ENCODE data around the gene LKAAEAR1. TPM values are rescaled to one million over a fixed set of nuclear protein-coding genes. Genes with fewer than 3 reads are reported as not detected.

Gene LKAAEAR1
- total RNA-seq, 1 experiment from 2014 or later, result 1.7 TPM

GRCh38 chr20:64053841-64054661 lies 30.1 kb downstream of the LKAAEAR1 start:
- TF ChIP-seq GABPB1 (CRISPR knock-in tag; IDR thresholded peaks at IDR 0.05), result peak; percentile 88
- TF ChIP-seq ZMAT4 (CRISPR knock-in tag; IDR thresholded peaks at IDR 0.05), result no peak
- TF ChIP-seq E2F5 (CRISPR knock-in tag; IDR thresholded peaks at IDR 0.05), result no peak
- no peak for TF ChIP-seq TCF7 (CRISPR knock-in tag; IDR thresholded peaks at IDR 0.05; ENCODE audit: low read depth)
- no peak for TF ChIP-seq NR1H2 (CRISPR knock-in tag; IDR thresholded peaks at IDR 0.05)
- no peak for TF ChIP-seq ETV6 (CRISPR knock-in tag; IDR thresholded peaks at IDR 0.05)

GRCh38 chr20:64052987-64053840 lies 31.0 kb downstream of the LKAAEAR1 start:
- DNase-seq (ENCODE audit: low spot score), result no peak
- peaks cover 22% of the 10 kb centered on the region for H3K4me1 Mint-ChIP-seq
- H3K4me3 Mint-ChIP-seq, result no peak overlapping the region
- ChIA-PET POLR2A (interaction anchor here (0.6 to 1.4 kb wide), 3 partner anchors 10 to 428 kb away, joined by 3 to 10 read pairs (median 3); no protein-coding TSS in a partner anchor), CTCF (interaction anchor here (0.9 to 3.4 kb wide), 11 partner anchors 8 to 112 kb away, joined by 3 to 53 read pairs (median 11); partner anchors contain the start of genes LKAAEAR1, PRPF6, SAMD10 and TCEA2)
- no peak for TF ChIP-seq GTF2I (CRISPR knock-in tag; conservative IDR thresholded peaks at IDR 0.05)
- TF ChIP-seq FOXP1 (CRISPR knock-in tag; IDR thresholded peaks at IDR 0.05; ENCODE audit: borderline replicate concordance), result no peak
- peak; percentile 71 for TF ChIP-seq GABPB1 (CRISPR knock-in tag; IDR thresholded peaks at IDR 0.05)
- no peak for TF ChIP-seq CBFB (CRISPR knock-in tag; IDR thresholded peaks at IDR 0.05; ENCODE audit: low read depth)
- H3K36me3 Mint-ChIP-seq, result no peaks in the 10 kb centered on the region
- no peak overlapping the region for H3K27ac Mint-ChIP-seq
- peaks cover 29% of the 10 kb centered on the region for H3K27me3 Mint-ChIP-seq (ENCODE audit: low read depth)
- no peaks in the 10 kb centered on the region for H3K9me3 Mint-ChIP-seq
- no peak for ATAC-seq

More at GRCh38 chr20:64053841-64054661, 30.1 kb downstream of the LKAAEAR1 start:
- H3K9me3 Mint-ChIP-seq, result no peaks in the 10 kb centered on the region
- POLR2A ChIA-PET, result interaction anchor here (0.6 to 1.4 kb wide), 3 partner anchors 25 to 91 kb away, joined by 3 read pairs; no protein-coding TSS in a partner anchor
- CTCF ChIA-PET, result interaction anchor here (0.6 to 3.4 kb wide), 13 partner anchors 8 to 168 kb away, joined by 3 to 53 read pairs (median 7); partner anchors contain the start of genes LKAAEAR1, OPRL1, PRPF6 and SAMD10
- peaks cover 24% of the 10 kb centered on the region for H3K27me3 Mint-ChIP-seq (ENCODE audit: low read depth)
- ATAC-seq, result peak; percentile 20
- no peaks in the 10 kb centered on the region for H3K36me3 Mint-ChIP-seq
- peaks cover 22% of the 10 kb centered on the region for H3K4me1 Mint-ChIP-seq
- H3K27ac Mint-ChIP-seq, result peak overlapping the region; percentile 74; the same call in 1 of the 2 replicates
- peak; percentile 56 for DNase-seq (ENCODE audit: low spot score)
- no peak overlapping the region for H3K4me3 Mint-ChIP-seq

GRCh38 chr20:64052326-64052722 lies 31.9 kb downstream of the LKAAEAR1 start:
- Mint-ChIP-seq H3K4me3 (no peak overlapping the region), H3K9me3 (no peaks in the 10 kb centered on the region), H3K36me3 (no peaks in the 10 kb centered on the region), H3K27me3 (ENCODE audit: low read depth) (peaks cover 37% of the 10 kb centered on the region), H3K4me1 (peaks cover 16% of the 10 kb centered on the region), H3K27ac (no peak overlapping the region)
- TF ChIP-seq ELF4 (CRISPR knock-in tag; IDR thresholded peaks at IDR 0.05; ENCODE audit: low read depth) (no peak), FOXK1 (CRISPR knock-in tag; IDR thresholded peaks at IDR 0.05) (no peak), CREB1 (CRISPR knock-in tag; IDR thresholded peaks at IDR 0.05) (no peak), ZNF219 (CRISPR knock-in tag; IDR thresholded peaks at IDR 0.05; ENCODE audit: borderline replicate concordance) (no peak)
- ChIA-PET POLR2A (no interaction called here), CTCF (interaction anchor here (1.9 to 3.4 kb wide), 4 partner anchors 12 to 72 kb away, joined by 6 to 53 read pairs (median 18); partner anchors contain the start of genes LKAAEAR1, PRPF6 and SAMD10)
- ATAC-seq (no peak), DNase-seq (ENCODE audit: low spot score) (no peak)

GRCh38 chr20:64051561-64052325 lies 32.5 kb downstream of the LKAAEAR1 start:
- Mint-ChIP-seq H3K27ac (no peak overlapping the region), H3K4me1 (peaks cover 14% of the 10 kb centered on the region), H3K4me3 (no peak overlapping the region), H3K27me3 (ENCODE audit: low read depth) (peaks cover 43% of the 10 kb centered on the region), H3K9me3 (no peaks in the 10 kb centered on the region), H3K36me3 (no peaks in the 10 kb centered on the region)
- ATAC-seq, result no peak
- POLR2A ChIA-PET, result no interaction called here
- no peak for DNase-seq (ENCODE audit: low spot score)
- CTCF ChIA-PET, result interaction anchor here (0.6 to 3.4 kb wide), 5 partner anchors 12 to 141 kb away, joined by 3 to 53 read pairs (median 6); partner anchors contain the start of gene LKAAEAR1
- TF ChIP-seq ATF6 (CRISPR knock-in tag; IDR thresholded peaks at IDR 0.05), result no peak
- no peak for TF ChIP-seq MAX (CRISPR knock-in tag; IDR thresholded peaks at IDR 0.05)
- no peak for TF ChIP-seq HMGA2 (CRISPR knock-in tag; IDR thresholded peaks at IDR 0.05)
- TF ChIP-seq PRRX2 (CRISPR knock-in tag; IDR thresholded peaks at IDR 0.05), result no peak
- TF ChIP-seq USF2 (CRISPR knock-in tag; IDR thresholded peaks at IDR 0.05), result no peak
- TF ChIP-seq SP1 (CRISPR knock-in tag; conservative IDR thresholded peaks at IDR 0.05), result no peak

All from WTC11 (cell line).